Glomerular visceral epithelial cell (primary cell): ENCODE data around the gene KIF5B.
"Not testable (repeated sequence)": the region's sequence is repeated elsewhere in the genome, so short reads cannot be mapped to it uniquely, and the experiment has no call there.

Source experiments
- DNase-seq: peaks from one replicate; pipeline ENCODE4 v3.0.0-alpha.2; 2016; ENCODE audit errors: extremely low spot score

KIF5B gene

GRCh38 chr10:32056136-32057035 is at the start of gene KIF5B:
KIF5B (minus strand) TSS chr10:32056425; CDS start chr10:32055973, 452 bp downstream.
- DNase-seq, result peak; percentile 92

GRCh38 chr10:32105782-32106382 is 49.7 kb upstream of the KIF5B start:
- no peak for DNase-seq

- DNase-seq, result no peak
These were observed 48.6 kb upstream of the KIF5B start for GRCh38 chr10:32104622-32105509.

- DNase-seq, result no peak
These were observed 48.0 kb upstream of the KIF5B start for GRCh38 chr10:32104181-32104580.

- DNase-seq, result no peak
These were observed 47.5 kb upstream of the KIF5B start for GRCh38 chr10:32103721-32104120.

- not testable (repeated sequence) for DNase-seq
These were observed 42.5 kb upstream of the KIF5B start for GRCh38 chr10:32098566-32099259.

GRCh38 chr10:32095116-32095733 is 39.0 kb upstream of the KIF5B start:
- DNase-seq, result no peak

- no peak for DNase-seq
These were observed 37.4 kb upstream of the KIF5B start for GRCh38 chr10:32093650-32094049.

- no peak for DNase-seq
These were observed 34.8 kb upstream of the KIF5B start for GRCh38 chr10:32091046-32091445.

- DNase-seq, result no peak
These were observed 28.1 kb upstream of the KIF5B start for GRCh38 chr10:32084185-32084851.

GRCh38 chr10:32077896-32078485 is 21.8 kb upstream of the KIF5B start:
- peak; percentile 30 for DNase-seq

- no peak for DNase-seq
These were observed 17.4 kb upstream of the KIF5B start for GRCh38 chr10:32073659-32074058.

- no peak for DNase-seq
These were observed 16.9 kb upstream of the KIF5B start for GRCh38 chr10:32073128-32073527.

GRCh38 chr10:32072025-32072800 is 16.0 kb upstream of the KIF5B start:
- DNase-seq, result no peak

- no peak for DNase-seq
These were observed 14.4 kb upstream of the KIF5B start for GRCh38 chr10:32070645-32071044.

- DNase-seq, result no peak
These were observed 12.3 kb upstream of the KIF5B start for GRCh38 chr10:32068569-32068968.

GRCh38 chr10:32067931-32068330 is 11.7 kb upstream of the KIF5B start:
- not testable (repeated sequence) for DNase-seq

- peak; percentile 35 for DNase-seq
These were observed 9.6 kb upstream of the KIF5B start for GRCh38 chr10:32065856-32066255.

- no peak for DNase-seq
These were observed 5.2 kb upstream of the KIF5B start for GRCh38 chr10:32061440-32061839.
